Effector CD8-positive, alpha-beta T cell (primary cell): Measurements from ENCODE around the gene ITGB8.
"Not testable (repeated sequence)": the region's sequence is repeated elsewhere in the genome, so short reads cannot be mapped to it uniquely, and the experiment has no call there.

Source experiments
- DNase-seq: peaks from one replicate; lab custom pipeline; 2025; lab: John Stamatoyannopoulos, UW

ITGB8 gene

DNA sequence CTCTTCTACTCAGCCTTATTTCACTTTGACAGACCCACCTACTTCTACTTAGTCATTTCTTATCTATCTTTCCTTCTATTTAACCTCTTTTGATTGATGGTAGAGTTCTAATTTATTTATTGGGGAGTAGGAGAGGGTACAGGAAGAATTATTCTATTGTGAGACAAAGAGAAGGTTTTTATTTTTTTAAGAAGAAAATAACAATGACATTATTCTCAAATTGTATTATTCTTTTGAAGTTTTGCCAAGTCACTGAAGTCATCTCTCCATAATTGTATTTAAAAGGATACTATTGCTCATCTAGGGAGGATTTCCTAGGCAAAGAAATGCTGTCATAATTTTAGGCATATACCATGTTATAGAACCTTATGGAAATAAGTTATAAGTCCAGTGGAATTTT lies 52.7 kb downstream of the ITGB8 start:
- DNase-seq = no peak

DNA sequence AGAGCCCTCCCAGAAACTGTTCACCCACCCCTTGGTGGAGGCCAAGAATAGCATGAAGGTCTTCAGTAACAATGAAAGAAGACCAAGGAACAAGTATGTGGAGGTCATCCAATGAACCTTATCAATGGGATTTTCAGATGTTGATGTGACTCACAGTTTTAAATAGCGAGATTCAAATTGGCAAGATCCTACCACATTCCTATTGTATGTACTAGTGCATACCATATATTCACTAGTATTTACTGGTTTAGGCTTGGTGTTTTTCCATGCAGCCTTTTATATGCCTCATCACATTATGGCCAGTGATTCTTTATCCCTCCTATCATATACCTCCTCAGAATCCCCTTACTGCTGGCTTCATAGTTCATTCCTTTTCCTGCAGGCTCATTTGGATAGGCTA lies 54.4 kb downstream of the ITGB8 start:
- no peak for DNase-seq

DNA sequence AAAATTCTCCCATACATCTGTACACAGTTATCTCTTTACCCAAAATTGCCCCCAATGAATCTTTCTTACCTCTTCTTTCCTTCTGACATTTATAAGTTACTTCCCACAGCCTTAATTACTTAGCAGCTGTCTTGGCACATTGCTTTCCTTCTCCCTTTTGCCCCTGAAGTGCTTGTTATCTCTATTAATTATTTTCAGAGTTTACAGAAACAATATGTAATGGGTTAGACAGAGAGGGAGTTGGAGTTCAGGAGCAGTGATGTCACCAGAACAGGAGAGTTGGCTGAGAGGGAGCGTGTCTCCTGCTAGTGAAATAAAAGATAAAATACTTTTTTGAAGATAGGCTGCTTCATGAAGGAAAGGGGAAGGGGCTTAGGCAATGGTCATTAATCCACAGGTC lies 57.4 kb downstream of the ITGB8 start:
- no peak for DNase-seq

DNA sequence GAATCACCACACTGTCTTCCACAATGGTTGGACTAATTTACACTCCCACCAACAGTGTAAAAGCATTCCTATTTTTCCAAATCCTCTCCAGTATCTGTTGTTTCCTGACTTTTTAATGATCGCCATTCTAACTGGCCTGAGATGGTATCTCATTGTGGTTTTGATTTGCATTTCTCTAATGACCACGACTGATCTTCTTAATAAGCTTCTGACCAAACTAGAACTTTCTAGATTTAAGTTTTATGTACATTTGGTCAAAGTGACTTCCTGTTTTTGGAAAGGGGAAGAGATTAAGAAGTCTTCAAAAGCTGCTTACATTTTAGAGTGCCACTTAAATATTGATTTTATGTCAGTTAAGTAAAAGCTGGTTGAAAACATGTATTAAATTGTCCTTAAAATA lies 58.5 kb downstream of the ITGB8 start:
- not testable (repeated sequence) for DNase-seq

DNA sequence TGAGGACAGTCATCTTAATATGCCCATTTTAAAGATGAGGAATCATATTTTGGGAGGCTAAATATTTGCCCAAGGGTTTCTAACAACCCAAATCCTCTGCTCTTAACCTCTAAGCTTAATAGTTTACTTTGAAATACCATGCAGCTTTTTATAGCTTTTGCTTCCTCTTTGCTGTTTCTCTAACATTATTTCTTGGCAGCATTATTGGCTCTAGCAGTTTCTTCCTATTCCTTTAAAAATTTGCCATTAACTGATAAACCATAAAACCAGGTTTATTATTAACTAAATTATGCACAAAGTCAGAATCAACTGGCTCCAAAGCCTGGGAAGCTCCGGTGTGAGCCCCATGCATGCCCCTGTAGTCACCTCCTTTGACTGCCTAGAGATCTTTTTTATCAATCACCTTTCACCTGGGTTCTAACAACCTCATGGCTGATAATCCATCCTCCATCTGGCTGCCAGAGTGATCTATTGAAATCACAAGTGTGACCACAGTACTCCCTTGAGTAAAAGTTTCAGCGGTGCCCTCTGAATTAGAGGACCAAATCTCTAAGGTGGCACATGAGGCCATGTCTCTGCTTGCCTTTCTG lies 62.4 kb downstream of the ITGB8 start:
- DNase-seq = no peak

DNA sequence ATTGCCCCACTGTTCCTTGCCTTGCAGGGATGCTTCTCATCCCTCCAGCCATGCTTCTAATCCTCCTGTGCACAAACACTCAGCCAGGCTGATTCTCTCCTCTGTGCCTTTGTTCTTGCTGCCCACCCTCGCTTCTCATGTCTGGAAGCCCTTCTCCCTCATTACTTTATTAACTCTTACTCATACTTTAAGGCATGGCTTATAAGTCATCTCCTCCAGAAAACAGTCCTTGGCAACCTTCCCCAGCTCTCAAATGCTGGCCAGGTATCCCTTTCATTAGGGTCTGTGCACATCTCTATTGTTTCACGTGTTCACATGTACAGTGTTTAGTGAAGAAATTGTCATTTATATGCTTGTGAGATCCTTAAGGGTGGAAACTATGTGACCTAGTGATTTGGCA lies 62.9 kb downstream of the ITGB8 start:
- no peak for DNase-seq

DNA sequence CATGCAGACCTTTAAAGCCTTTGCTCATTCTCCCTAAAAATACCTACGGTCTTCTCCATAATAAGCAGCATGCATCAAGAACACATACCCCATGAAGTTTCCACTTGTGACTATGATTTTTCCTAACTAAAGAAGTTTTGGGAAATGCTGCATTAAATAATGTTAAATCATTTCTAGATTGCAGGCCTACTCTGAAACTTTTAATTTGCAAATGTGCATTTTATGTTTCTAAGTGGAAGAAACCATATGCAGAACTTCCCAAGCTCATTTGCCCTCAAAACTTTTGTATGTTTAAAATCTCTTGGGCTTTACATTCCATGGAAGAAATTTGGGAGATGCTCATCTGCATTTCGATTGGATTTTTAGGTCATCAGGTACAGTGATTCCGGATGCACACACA lies 63.6 kb downstream of the ITGB8 start:
- DNase-seq = no peak

DNA sequence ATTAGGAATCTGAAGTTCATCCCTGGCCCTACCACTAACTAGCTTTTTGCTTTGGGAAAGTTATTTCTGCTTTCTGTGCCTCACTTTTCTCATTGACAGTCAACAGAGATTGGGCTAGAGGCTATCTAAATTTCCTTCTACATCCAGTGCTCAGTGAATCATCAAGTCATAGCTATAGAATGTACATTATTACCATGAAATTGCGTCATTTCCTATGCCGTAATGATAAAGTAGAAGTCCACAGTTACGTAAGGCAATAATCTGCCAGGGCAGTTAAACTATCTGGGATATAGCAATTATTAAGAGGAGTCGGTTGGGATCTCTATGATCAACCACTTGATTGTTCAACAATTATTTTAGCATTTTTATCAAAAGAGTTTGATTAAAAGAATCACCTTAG lies 64.4 kb downstream of the ITGB8 start:
- DNase-seq = no peak

DNA sequence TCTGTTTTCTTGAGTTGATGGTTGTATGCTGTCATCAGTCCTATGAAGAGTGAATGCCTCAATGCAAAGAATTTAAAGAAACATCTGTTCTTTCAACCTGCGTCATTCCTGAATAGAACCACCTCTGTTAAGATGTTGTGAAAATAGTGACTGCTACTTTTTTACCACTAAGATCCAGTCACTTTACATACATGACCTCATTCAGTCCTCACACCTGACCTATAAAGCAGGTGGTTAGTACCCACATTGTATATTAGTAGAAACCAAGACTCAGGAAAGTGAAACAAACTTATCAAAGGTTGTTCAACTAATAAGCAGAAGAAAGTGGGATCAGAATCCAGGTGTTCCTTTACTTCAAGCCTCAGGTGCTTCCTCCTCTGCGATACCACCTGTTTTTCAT lies 64.8 kb downstream of the ITGB8 start:
- no peak for DNase-seq

DNA sequence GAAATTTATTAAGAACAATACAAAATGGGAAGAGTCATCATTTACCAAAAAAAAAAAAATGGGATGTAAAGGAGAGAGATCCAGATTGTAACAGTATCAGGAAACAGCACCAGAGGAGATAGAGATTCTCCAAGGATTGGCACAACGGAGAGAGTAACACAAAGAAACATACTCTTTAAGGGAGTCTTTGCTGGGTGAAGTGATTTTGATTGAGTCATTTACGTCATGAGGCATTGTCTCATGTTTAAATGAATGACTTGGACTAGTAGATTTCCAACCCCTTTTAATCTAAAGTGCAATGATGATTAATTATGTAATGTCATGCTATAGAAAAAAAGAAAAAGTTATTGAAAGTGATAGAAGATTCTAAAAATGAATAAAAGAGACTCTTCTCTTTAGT lies 68.8 kb downstream of the ITGB8 start:
- DNase-seq = no peak

DNA sequence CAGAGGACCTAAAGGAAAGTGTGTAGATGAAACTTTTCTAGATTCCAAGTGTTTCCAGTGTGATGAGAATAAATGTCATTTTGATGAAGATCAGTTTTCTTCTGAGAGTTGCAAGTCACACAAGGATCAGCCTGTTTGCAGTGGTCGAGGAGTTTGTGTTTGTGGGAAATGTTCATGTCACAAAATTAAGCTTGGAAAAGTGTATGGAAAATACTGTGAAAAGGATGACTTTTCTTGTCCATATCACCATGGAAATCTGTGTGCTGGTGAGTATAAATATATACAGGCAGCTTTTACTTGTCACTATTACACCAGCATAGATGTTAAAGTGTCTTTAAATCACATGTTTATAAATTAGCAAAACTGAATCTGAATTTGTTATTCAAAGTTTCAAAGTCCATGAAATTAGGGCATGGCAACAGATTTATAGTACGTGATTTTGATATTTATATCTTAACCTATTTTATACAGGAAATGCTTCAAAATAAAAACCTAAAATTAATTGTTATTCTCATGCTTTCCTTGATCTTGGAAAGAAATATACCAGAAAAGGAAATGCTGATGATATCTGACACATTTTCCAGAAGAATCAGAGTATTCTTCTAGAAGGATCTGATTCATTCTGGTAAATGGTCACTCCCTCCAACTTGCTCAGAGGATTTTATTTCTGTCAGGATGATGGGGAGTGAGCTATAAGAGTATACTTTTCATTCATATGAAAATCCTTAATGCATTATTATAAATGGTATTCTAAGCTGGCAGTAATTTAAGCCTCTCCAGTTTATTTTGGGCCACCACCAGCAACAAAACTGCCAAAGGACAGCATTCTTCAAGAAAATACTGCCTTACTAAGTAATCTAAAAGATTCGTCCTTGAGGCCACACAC lies 71.4 kb downstream of the ITGB8 start:
- no peak for DNase-seq

DNA sequence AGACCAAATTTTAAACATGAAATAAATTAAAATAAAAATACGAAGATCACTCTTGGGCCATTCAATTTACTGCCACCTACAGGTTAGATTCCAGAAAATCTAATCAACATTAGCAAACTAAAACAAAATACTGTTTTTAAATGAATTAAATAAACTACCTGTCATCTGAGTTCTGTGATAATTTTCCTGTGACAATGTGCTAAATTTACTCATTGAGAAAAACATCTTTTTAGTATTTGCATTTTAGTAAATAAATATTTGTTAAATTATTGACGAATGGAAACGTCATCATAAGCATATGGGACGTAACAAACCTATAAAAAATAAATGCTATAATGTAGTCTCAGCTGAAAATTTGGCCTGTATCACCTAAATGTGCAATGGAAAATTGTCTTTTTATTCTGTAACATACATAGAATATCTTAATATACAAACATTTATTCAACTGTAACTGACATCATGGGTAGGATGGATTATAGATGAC lies 72.1 kb downstream of the ITGB8 start:
- DNase-seq = no peak

DNA sequence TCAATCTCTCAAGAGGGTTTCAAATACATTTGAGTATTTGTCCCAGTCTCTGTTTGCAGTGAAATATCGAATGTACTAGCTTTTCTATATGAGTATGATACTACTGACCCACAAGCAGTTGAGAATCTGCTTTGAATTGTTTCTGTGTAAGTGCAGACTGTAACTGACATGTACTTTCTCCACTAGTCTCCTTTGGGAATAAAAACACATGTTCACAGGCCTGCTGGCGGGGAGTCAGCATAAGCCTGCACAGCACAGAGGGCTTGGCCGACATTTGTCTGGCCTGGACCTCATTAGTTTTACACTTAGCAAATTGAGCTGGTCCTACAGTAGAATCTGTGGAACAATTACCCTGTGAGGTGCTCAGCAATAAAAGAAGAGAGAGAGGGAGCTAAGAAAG lies 72.6 kb downstream of the ITGB8 start:
- no peak for DNase-seq

DNA sequence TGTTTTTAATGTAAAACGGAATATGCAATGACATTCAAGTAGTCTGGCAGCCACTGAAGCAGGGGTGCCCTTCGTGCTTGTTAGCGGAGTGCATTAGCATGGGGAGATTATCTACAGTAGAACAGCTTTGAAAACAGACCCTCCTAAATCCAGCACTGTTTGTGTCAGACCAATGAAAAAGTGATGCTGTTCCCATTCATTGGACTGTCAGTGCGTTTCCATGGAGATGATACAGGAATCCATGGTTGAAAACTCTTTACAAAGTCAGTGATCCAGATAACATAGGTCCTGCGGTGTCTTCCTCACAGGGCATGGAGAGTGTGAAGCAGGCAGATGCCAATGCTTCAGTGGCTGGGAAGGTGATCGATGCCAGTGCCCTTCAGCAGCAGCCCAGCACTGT lies 73.6 kb downstream of the ITGB8 start:
- DNase-seq = no peak

DNA sequence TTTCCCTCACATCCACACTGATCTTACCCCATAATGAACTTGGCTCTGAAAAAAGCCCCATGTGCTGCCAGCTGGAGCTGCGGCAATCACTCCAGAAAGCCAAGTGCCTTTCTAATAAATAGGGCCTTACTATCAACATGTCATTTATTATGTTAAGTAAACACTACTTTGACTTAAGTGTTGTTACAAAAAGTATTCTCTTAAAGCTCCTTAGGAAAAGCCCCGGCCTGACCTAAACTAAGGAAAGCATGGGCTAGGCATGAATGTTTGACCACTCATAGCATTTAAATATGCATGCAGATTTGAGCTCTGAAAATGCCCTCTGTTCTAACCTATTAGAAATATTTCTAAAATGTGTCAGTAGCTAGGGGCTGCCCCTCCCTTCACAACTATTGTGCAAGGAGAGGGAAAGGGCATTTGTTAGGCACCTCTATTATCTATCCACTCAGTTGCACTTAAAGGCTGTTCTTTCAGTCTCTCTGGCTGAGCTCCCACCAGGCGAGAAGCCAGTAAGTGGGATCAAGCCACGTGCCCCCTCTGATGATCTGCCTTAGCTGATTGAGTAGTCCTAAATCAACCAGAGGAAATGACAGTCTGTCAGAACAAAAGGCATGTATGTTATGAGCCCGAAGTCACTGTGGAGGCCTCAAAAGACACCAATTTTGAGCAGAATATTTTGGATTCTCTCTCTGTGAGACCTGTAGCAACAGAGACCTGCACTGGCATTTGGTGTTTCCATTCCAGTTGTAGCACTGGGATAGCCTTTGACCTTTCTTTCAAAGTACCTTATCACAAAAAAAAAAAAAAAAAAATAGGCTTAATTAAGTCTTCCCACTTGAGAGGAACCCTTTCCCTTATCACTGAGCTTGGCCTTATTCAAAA lies 77.1 kb downstream of the ITGB8 start:
- no peak for DNase-seq

DNA sequence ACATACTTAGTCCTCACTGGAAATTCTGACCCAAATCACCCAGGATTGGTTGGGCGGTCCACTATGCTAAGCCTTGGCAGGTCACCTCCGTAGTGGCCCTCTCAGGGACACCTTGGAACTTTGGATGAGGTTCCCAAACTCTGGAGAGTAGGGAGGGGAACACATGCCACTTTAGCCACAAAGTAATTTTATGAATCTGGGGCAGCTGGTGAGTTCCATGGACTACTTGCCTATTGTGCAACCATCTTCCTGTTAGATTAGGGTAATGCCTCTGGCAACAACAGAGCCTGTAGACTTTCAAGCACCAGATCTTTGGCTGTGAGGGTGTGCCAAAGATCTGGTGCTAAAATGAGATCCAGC lies 77.7 kb downstream of the ITGB8 start:
- no peak for DNase-seq

DNA sequence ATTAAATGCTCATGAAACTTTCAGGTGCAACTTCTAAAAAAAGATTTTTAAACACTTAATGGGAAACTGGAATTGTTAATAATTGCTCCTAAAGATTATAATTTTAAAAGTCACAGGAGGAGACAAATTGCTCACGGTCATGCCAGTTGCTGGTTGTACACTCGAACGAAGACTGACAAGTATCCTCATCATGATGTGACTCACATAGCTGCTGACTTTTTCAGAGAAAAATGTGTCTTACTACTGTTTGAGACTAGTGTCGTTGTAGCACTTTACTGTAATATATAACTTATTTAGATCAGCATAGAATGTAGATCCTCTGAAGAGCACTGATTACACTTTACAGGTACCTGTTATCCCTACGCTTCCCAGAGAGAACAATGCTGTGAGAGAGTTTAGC lies 79.3 kb downstream of the ITGB8 start:
- no peak for DNase-seq

DNA sequence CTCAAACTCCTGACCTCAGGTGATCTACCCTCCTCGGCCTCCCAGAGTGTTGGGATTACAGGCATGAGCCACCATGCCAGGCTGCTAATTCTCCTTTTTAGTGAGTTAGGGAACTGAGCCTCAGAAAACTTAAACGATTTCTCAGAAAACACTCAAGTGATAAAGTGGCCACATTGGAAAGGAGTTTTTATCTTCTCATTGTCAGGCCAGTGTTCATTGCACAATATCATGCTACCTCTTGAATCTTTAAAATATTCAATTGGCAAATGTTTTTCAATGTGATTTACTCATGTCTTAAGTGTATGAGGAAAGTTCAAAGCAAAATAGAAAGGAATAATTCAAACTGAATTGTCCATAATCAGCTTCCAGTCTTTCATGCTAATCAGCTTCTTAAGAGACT lies 80.7 kb downstream of the ITGB8 start:
- no peak for DNase-seq

DNA sequence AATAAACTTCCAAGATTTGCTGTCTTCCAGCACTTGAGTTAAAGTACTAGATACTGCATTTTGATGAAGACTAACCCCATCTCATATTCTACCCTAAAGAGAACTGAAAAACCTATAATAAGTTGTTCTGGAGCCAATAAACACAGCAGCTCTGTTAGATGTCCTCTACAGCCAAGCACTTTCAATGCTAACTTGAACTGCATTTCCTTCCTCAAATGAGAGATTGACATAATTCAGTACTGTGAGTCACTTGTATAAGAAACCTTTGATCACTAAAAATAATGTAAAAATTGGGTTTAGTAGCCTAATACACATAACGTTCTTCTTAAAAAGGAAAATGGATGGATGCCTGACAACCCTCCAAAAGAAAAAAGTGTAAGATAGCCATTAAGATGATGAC lies 81.3 kb downstream of the ITGB8 start:
- no peak for DNase-seq

DNA sequence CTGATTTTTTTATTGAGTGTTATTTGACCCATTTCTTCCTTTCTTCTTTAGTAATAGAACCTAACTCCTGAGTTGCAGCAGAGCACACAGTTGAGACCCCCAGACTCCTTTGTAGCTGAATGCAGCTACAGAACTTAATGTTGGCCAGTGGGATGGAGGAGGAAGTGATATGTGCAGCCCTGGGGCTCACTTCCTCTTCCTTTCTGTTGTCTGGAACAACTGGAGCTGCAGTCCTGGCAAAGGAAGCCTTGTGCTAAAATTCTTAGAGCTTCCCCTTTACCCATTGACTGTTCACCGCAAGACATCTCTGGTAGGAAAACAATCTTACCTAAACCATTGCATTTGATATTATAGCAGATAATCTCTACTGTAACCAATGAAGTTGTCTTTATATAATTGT lies 86.6 kb downstream of the ITGB8 start:
- no peak for DNase-seq

DNA sequence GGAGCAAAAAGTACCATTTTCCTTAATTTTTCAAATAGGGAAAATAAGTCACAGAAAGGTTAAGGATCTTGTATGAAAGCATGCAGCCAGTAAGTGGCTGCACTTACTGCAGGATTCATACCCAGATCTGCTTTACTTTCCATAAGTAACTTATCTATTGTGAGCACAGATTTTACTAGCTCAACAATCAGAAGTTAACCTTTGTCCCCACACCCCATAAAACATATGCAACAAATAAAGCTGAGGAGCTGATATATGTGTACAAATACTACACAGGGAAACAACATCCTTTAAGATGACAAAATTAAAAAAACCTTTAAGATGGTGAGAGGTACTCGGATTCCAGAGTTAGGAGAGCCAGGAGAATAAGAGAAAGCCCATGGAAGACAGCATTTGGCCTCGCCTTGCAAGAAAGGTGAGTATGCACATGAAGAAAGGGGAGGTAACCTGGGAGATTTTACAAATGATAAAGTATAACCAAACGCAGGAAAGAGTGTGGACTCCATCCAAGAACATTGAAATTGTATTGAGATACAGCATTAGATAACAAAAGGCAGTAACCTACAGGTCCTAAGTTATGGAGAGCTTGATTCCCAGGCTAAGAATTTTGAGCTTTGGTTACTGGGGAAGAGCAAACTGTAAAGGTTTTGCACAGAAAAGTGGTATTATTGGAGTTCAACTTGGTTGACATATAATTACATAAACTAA lies 87.1 kb downstream of the ITGB8 start:
- DNase-seq = no peak

DNA sequence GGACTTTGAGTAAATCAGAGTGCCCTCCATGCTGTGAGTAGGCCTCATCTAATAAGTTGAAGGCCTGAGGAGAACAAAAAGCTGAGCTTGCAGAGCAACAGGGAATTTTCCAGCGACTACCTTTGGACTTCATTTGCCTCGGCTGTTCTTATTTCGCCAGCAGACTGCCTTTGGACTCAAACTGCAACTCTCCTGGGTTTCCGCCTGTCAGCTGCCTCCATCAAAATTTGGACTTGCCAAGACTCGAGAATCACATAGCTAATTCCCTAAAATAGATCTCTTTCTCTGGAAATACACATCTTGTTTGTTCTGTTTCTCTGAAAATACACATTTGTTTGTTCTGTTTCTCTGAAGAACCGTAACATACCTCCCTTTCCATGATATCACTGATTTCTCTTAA lies 93.8 kb downstream of the ITGB8 start:
- DNase-seq = no peak
